Coronary artery (tissue), 2 donors: ENCODE results near the gene ERP29.
"Not testable (repeated sequence)": the region's sequence is repeated elsewhere in the genome, so short reads cannot be mapped to it uniquely, and the experiment has no call there.

Experiments used
- DNase-seq: peaks from one replicate; pipeline ENCODE4 v3.0.0-alpha.2; 2017; ENCODE audit warnings: low spot score
- H3K27ac ChIP-seq, 2 donors: fragments of 200-600 bp; sonication (generic); one replicate each; pipeline ENCODE4 v1.5.1; 2016 to 2019
- H3K4me3 ChIP-seq: fragments of 200-600 bp; sonication (generic); 2 replicates; pipeline ENCODE4 v1.5.1; 2016; ENCODE audit warnings: mild to moderate bottlenecking, moderate library complexity
- TF ChIP-seq, protein P1 (sequence below): fragments of 200-600 bp; sonication (generic); IDR thresholded peaks from one replicate; pipeline ENCODE4 v1.5.1; 2019; ENCODE audit warnings: antibody characterized with exemption

ERP29 gene

GRCh38 chr12:112001576-112001975, 11.7 kb upstream of the ERP29 start:
- TF ChIP-seq, protein P1, sequence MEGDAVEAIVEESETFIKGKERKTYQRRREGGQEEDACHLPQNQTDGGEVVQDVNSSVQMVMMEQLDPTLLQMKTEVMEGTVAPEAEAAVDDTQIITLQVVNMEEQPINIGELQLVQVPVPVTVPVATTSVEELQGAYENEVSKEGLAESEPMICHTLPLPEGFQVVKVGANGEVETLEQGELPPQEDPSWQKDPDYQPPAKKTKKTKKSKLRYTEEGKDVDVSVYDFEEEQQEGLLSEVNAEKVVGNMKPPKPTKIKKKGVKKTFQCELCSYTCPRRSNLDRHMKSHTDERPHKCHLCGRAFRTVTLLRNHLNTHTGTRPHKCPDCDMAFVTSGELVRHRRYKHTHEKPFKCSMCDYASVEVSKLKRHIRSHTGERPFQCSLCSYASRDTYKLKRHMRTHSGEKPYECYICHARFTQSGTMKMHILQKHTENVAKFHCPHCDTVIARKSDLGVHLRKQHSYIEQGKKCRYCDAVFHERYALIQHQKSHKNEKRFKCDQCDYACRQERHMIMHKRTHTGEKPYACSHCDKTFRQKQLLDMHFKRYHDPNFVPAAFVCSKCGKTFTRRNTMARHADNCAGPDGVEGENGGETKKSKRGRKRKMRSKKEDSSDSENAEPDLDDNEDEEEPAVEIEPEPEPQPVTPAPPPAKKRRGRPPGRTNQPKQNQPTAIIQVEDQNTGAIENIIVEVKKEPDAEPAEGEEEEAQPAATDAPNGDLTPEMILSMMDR = no peak
- H3K4me3 ChIP-seq = no peak overlapping the region
- no peak for DNase-seq
- H3K27ac ChIP-seq = peak overlapping the region; percentile 57 to 72

DNA sequence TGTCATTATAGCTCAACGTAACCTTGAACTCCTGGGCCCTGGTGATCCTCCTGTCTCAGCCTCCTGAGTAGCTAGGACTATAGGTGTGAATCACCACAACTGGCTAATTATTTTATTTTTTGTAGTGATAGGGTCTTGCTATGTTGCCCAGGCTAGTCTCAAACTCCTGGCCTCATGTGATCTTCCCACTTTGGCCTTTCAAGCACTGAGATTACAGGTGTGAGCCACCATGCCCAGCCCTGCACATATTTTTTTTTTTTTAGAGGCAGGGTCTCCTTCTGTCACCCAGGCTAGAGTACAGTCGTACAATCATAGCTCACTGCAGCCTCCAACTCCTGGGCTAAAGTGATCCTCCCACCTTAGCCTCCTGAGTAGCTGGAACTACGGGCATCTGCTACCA, 9.2 kb upstream of the ERP29 start:
- no peak for DNase-seq
- TF ChIP-seq, protein P1 = no peak
- Histone ChIP-seq H3K27ac (no peak overlapping the region), H3K4me3 (no peak overlapping the region)

DNA sequence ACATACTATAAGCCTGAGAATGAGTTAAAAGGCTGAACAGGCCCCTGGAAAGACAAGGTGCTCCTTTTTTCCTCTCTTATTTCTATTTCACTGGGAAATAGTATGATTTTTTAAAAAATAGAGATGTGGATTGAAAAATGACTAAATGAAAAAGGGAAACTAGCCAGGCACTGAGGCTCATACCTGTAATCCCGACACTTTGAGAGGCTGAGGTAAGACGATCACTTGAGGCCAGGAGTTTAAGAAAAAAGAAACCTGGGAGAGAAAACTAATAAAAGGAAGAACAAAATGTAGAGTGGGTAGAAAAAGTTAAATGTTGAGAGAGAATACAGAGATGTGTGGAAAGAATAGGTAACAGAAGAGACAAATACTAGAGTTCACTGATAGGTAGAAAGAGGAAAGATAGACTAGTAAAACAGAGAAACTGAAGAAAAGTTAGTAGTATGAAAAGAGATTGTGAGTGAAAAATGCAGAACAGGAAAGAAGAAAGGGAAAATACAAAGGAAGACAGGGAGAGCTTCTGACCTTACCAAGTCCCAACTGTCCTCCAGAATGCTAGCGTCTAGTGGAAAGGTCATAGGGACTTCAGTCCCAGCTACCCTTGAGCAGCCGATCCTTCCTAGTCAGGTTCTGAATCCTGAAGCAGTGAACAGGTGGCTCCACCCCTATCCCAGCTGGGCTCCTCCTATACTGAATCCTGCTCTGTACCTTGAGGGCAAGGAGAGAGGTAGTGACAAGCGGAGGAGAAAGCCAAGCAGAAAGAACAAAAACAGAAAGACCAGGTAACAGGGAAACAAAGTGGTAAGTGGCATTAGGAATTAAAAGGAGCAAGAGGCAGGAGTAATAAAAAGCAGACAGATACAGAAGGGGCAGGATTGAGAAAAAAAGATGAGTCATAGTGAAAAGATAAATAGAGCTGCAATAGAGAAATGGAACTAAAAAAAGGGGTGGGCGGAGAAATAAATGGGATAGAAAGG, 7.5 kb upstream of the ERP29 start:
- TF ChIP-seq, protein P1 = no peak
- no peak overlapping the region for H3K27ac ChIP-seq
- no peak overlapping the region for H3K4me3 ChIP-seq
- no peak for DNase-seq

GRCh38 chr12:112007945-112008344, 5.3 kb upstream of the ERP29 start:
- no peak overlapping the region for H3K27ac ChIP-seq
- H3K4me3 ChIP-seq = no peak overlapping the region
- DNase-seq = no peak
- TF ChIP-seq, protein P1 = no peak

GRCh38 chr12:112008918-112009317, 4.3 kb upstream of the ERP29 start:
- TF ChIP-seq, protein P1 = no peak
- Histone ChIP-seq H3K4me3 (no peak overlapping the region), H3K27ac (no peak overlapping the region)
- DNase-seq = no peak

DNA sequence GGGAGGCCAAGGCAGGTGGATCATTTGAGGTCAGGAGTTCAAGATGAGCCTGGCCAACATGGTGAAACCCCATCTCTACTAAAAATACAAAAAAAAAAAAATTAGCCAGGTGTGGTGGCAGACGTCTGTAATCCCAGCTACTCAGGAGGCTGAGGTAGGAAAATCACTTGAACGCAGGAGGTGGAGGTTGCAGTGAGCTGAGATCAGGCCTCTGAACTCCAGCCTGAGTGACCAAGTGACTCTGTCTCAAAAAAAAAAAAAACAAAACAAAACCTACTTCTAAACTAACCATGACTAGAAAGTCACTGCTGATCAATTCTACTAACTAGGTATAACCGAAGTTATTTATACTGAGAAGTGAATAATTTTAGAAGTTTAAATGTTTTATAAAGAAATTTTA, 3.6 kb upstream of the ERP29 start:
- H3K4me3 ChIP-seq, H3K27ac ChIP-seq, DNase-seq: not testable (repeated sequence)

DNA sequence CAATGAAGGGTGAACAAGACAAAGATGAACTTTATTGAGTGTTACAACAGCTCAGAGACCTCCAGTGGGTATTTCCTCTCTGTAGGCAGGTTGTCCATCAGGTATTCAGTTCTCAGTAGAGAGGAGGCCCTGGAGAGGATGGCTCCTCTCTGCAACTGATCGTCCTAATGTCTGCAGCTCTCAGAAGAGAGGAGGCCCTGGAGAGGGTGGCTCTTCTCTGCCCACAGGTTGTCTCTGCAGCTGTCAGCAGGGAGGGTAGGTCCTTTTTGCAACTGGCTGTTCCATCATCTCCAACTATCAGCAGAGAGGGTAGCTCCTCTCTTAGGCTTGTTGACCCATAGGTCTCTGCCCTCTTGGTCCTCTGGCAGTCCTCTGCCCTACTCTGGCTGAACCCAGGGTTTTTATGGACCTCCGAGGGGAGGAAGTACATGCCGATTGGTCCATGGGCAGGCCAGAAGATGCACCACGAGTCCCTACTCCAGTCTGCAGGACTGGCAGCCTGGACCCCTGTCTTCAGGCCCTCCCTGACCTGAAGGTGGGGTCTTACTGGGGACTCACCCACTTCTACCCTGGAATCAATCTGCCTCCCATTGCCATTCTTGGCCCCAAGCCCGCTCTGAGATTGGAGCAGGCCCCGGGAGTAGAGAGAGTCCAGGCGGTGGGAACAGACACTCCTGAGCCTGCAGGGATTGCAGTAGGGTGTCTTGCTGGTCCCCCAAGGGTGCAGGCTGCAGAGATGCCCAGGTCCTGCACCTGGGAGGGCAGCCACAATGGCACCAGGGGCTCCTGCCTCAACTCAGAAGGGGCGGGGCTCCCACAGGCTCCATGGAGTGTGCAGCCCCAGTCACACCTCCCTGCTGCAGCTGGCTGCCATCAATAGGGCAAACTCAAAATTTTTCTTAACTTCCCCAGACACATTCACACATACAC, 2.5 kb upstream of the ERP29 start:
- H3K4me3 ChIP-seq = no peak overlapping the region
- TF ChIP-seq, protein P1 = no peak
- DNase-seq = no peak
- no peak overlapping the region for H3K27ac ChIP-seq
